Endothelial cell of umbilical vein (primary cell): ENCODE measurements around the gene NUP58.

Experiments used
- CTCF ChIP-seq, 2 donors: IDR thresholded peaks; 1 replicate in 1 of 2; 2 replicates in 1 of 2; pipeline ENCODE4 v1.5.1; 2011; ENCODE audit warnings: low read length in 2 of 2, mild to moderate bottlenecking in 2 of 2, moderate library complexity in 2 of 2, control low read depth in 1 of 2, inconsistent platforms in 1 of 2, low read depth in 1 of 2; ENCODE audit not compliant: insufficient read depth in 1 of 2; ENCODE audit errors: extremely low read depth in 1 of 2
- EZH2 ChIP-seq: IDR thresholded peaks from 2 replicates; pipeline ENCODE4 v1.6.1; 2012; ENCODE audit warnings: borderline replicate concordance, low read depth, mild to moderate bottlenecking, moderate library complexity, low read length, inconsistent platforms; ENCODE audit not compliant: severe bottlenecking
- FOS ChIP-seq: IDR thresholded peaks from 2 replicates; pipeline ENCODE4 v1.6.1; 2011; ENCODE audit warnings: mild to moderate bottlenecking, low read length, moderate library complexity, borderline replicate concordance; ENCODE audit not compliant: insufficient read depth
- GATA2 ChIP-seq: IDR thresholded peaks from 2 replicates; pipeline ENCODE4 v1.7.0; 2011; ENCODE audit warnings: low read depth, mild to moderate bottlenecking, moderate library complexity, mixed read lengths, low read length; ENCODE audit not compliant: insufficient read length, insufficient read depth
- JUN ChIP-seq: IDR thresholded peaks from 2 replicates; pipeline ENCODE4 v1.6.1; 2011; ENCODE audit warnings: borderline replicate concordance, low read depth; ENCODE audit not compliant: insufficient read length, insufficient read depth
- POLR2A ChIP-seq: IDR thresholded peaks from 2 replicates; pipeline ENCODE4 v1.6.1; 2012; ENCODE audit warnings: low read depth, mild to moderate bottlenecking, control low read depth, low read length
- POLR2AphosphoS5 ChIP-seq: IDR thresholded peaks from 2 replicates; pipeline ENCODE4 v1.6.1; 2012; ENCODE audit warnings: low read depth, mild to moderate bottlenecking, control low read depth, low read length, moderate library complexity; ENCODE audit not compliant: insufficient read depth
- TF ChIP-seq, protein P1 (sequence below): IDR thresholded peaks from 2 replicates; pipeline ENCODE4 v1.6.1; 2011; ENCODE audit not compliant: insufficient read depth, insufficient read length

DNA sequence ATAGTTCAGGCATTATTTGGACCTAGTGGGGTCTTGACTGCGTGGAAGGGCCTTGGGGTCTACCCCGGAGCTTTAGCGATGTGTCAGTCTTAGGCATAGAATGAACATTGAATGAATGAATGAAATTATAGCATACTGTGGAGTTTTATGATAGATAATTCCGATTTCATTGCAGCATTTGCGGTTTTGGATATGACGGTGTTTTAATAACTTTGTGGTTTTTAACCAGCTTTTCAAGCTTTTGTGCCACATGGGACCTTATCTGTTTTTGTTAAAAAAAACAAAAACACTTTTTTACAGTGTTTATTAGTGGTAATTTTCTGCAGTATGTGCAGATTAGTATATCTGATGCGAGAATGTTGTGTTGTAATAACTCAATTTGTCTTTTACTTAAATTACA is 696 bp downstream of the NUP58 start:
- TF ChIP-seq CTCF (IDR thresholded peaks at IDR 0.05; ENCODE audit: extremely low read depth in 1 of 2, insufficient read depth in 1 of 2, low read depth in 1 of 2, low read length in 2 of 2) (no peak), POLR2A (no peak), POLR2AphosphoS5 (no peak), JUN (no peak), EZH2 (no peak), GATA2 (no peak), FOS (no peak)
- TF ChIP-seq, protein P1, sequence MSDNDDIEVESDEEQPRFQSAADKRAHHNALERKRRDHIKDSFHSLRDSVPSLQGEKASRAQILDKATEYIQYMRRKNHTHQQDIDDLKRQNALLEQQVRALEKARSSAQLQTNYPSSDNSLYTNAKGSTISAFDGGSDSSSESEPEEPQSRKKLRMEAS, result no peak
